Fibroblast of lung (primary cell): ENCODE measurements around the gene RNFT1.

ENCODE experiments used
- EZH2 ChIP-seq: IDR thresholded peaks from 2 replicates; pipeline ENCODE4 v1.5.1; 2012; ENCODE audit warnings: low read length, control low read depth, mild to moderate bottlenecking; ENCODE audit errors: missing control alignments
- TF ChIP-seq, protein P1 (sequence below), 2 donors: IDR thresholded peaks in 1 of 2; conservative IDR thresholded peaks in 1 of 2; 1 replicate in 1 of 2; 2 replicates in 1 of 2; pipeline ENCODE4 v1.5.1; 2011 to 2012; ENCODE audit warnings: low read length in 2 of 2, control low read depth in 1 of 2, inconsistent platforms in 1 of 2, low read depth in 1 of 2, mild to moderate bottlenecking in 1 of 2

DNA sequence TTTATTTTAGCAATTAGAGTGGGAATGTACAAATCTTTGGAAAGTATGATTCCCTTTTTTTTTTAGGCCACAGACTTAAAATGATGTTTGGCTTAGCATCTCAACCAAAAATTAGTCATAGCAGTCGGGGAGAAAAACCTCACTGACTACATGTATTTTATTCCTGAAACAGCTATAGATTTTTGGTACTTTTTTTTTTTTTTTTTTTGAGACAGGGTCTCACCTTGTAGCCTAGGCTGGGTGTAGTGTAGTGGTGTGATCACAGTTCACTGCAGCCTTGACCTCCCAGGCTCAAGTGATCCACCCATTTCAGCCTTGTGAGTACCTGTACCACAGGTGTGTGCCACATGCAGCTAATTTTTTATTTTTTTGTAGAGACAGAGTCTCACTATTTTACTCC is 23.4 kb downstream of the RNFT1 start:
- TF ChIP-seq, protein P1, sequence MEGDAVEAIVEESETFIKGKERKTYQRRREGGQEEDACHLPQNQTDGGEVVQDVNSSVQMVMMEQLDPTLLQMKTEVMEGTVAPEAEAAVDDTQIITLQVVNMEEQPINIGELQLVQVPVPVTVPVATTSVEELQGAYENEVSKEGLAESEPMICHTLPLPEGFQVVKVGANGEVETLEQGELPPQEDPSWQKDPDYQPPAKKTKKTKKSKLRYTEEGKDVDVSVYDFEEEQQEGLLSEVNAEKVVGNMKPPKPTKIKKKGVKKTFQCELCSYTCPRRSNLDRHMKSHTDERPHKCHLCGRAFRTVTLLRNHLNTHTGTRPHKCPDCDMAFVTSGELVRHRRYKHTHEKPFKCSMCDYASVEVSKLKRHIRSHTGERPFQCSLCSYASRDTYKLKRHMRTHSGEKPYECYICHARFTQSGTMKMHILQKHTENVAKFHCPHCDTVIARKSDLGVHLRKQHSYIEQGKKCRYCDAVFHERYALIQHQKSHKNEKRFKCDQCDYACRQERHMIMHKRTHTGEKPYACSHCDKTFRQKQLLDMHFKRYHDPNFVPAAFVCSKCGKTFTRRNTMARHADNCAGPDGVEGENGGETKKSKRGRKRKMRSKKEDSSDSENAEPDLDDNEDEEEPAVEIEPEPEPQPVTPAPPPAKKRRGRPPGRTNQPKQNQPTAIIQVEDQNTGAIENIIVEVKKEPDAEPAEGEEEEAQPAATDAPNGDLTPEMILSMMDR (conservative IDR thresholded peaks at IDR 0.05 in 1 of 2, IDR thresholded peaks at IDR 0.05 in 1 of 2; ENCODE audit: low read depth in 1 of 2, low read length in 2 of 2) = no peak
- no peak for TF ChIP-seq EZH2
